HG03521 (cell line): ENCODE measurements around the gene SH2D4B.

Source experiments
- ATAC-seq: cut with Tn5 transposase; IDR thresholded peaks from one replicate; pipeline ENCODE4 v1.9.1; 2021; ENCODE audit warnings: mild to moderate bottlenecking, moderate library complexity; ENCODE audit not compliant: unreplicated experiment

The SH2D4B gene

GRCh38 chr10:80674809-80675208 is 137.1 kb downstream of the SH2D4B start:
- no peak for ATAC-seq

GRCh38 chr10:80681142-80681541 is 143.4 kb downstream of the SH2D4B start:
- ATAC-seq, result no peak

- ATAC-seq, result no peak
Observed at GRCh38 chr10:80684259-80684658, 146.6 kb downstream of the SH2D4B start.

GRCh38 chr10:80685355-80685754 is 147.7 kb downstream of the SH2D4B start:
- ATAC-seq, result no peak

- ATAC-seq, result no peak
Observed at GRCh38 chr10:80686734-80687475, 149.2 kb downstream of the SH2D4B start.

GRCh38 chr10:80687476-80687789 is 149.7 kb downstream of the SH2D4B start:
- no peak for ATAC-seq

GRCh38 chr10:80690434-80690833 is 152.7 kb downstream of the SH2D4B start:
- no peak for ATAC-seq

- ATAC-seq, result no peak
Observed at GRCh38 chr10:80691441-80691840, 153.7 kb downstream of the SH2D4B start.

- ATAC-seq, result no peak
Observed at GRCh38 chr10:80693565-80693964, 155.9 kb downstream of the SH2D4B start.

- ATAC-seq, result no peak
Observed at GRCh38 chr10:80694930-80695329, 157.2 kb downstream of the SH2D4B start.
